ENCODE data around the gene RNF167.
A peak's percentile ranks its signal among the peaks of the same experiment; 100 is the strongest.

RNF167 gene

GRCh38 chr17:4938069-4938491, 2.0 kb upstream of the RNF167 start:
- Histone ChIP-seq H2AFZ (ENCODE audit: low read depth, low read length) (no peak overlapping the region), H3K4me3 (ENCODE audit: low read length) (no peak overlapping the region), H3K9me3 (ENCODE audit: low read length) (no peaks in the 10 kb centered on the region), H3K27me3 (ENCODE audit: insufficient read depth, low read length) (no peaks in the 10 kb centered on the region), H3K36me3 (ENCODE audit: insufficient read depth, low read length) (peaks cover 28% of the 10 kb centered on the region), H3K4me1 (ENCODE audit: insufficient read depth, low read length) (peaks cover 20% of the 10 kb centered on the region)

- Histone ChIP-seq H3K27me3 (ENCODE audit: insufficient read depth, low read length) (no peaks in the 10 kb centered on the region), H3K36me3 (ENCODE audit: insufficient read depth, low read length) (peaks cover 37% of the 10 kb centered on the region)
These were observed 1.2 kb upstream of the RNF167 start for GRCh38 chr17:4938688-4939545.

GRCh38 chr17:4939546-4939795, 597 bp upstream of the RNF167 start:
- H2AFZ ChIP-seq (ENCODE audit: low read depth, low read length): peak overlapping the region; percentile 53
- no peaks in the 10 kb centered on the region for H3K9me3 ChIP-seq (ENCODE audit: low read length)
- H3K4me1 ChIP-seq (ENCODE audit: insufficient read depth, low read length): peaks cover 20% of the 10 kb centered on the region
- no peaks in the 10 kb centered on the region for H3K27me3 ChIP-seq (ENCODE audit: insufficient read depth, low read length)
- H3K4me3 ChIP-seq (ENCODE audit: low read length): peak overlapping the region; percentile 72
- peaks cover 42% of the 10 kb centered on the region for H3K36me3 ChIP-seq (ENCODE audit: insufficient read depth, low read length)

More at GRCh38 chr17:4938688-4939545, 1.2 kb upstream of the RNF167 start:
- peaks cover 20% of the 10 kb centered on the region for H3K4me1 ChIP-seq (ENCODE audit: insufficient read depth, low read length)
- H2AFZ ChIP-seq (ENCODE audit: low read depth, low read length): peak overlapping the region; percentile 53
- H3K4me3 ChIP-seq (ENCODE audit: low read length): peak overlapping the region; percentile 72
- no peaks in the 10 kb centered on the region for H3K9me3 ChIP-seq (ENCODE audit: low read length)

GRCh38 chr17:4940555-4941318, 669 bp downstream of the RNF167 start:
- H3K36me3 ChIP-seq (ENCODE audit: insufficient read depth, low read length): peaks cover 55% of the 10 kb centered on the region
- H3K4me1 ChIP-seq (ENCODE audit: insufficient read depth, low read length): peaks cover 24% of the 10 kb centered on the region
- peak overlapping the region; percentile 72 for H3K4me3 ChIP-seq (ENCODE audit: low read length)
- H3K27me3 ChIP-seq (ENCODE audit: insufficient read depth, low read length): no peaks in the 10 kb centered on the region
- peak overlapping the region; percentile 53 for H2AFZ ChIP-seq (ENCODE audit: low read depth, low read length)
- no peaks in the 10 kb centered on the region for H3K9me3 ChIP-seq (ENCODE audit: low read length)

GRCh38 chr17:4941319-4941610, 1.2 kb downstream of the RNF167 start:
- H3K4me1 ChIP-seq (ENCODE audit: insufficient read depth, low read length): peaks cover 29% of the 10 kb centered on the region
- H3K36me3 ChIP-seq (ENCODE audit: insufficient read depth, low read length): peaks cover 60% of the 10 kb centered on the region
- peak overlapping the region; percentile 72 for H3K4me3 ChIP-seq (ENCODE audit: low read length)
- H2AFZ ChIP-seq (ENCODE audit: low read depth, low read length): no peak overlapping the region
- H3K27me3 ChIP-seq (ENCODE audit: insufficient read depth, low read length): no peaks in the 10 kb centered on the region
- H3K9me3 ChIP-seq (ENCODE audit: low read length): no peaks in the 10 kb centered on the region

GRCh38 chr17:4942760-4943508, 2.9 kb downstream of the RNF167 start:
- no peak overlapping the region for H3K4me3 ChIP-seq (ENCODE audit: low read length)
- H3K36me3 ChIP-seq (ENCODE audit: insufficient read depth, low read length): peaks cover 55% of the 10 kb centered on the region
- H3K9me3 ChIP-seq (ENCODE audit: low read length): no peaks in the 10 kb centered on the region
- peaks cover 38% of the 10 kb centered on the region for H3K4me1 ChIP-seq (ENCODE audit: insufficient read depth, low read length)
- H2AFZ ChIP-seq (ENCODE audit: low read depth, low read length): no peak overlapping the region
- H3K27me3 ChIP-seq (ENCODE audit: insufficient read depth, low read length): no peaks in the 10 kb centered on the region

GRCh38 chr17:4944163-4944553, 4.1 kb downstream of the RNF167 start:
- Histone ChIP-seq H3K27me3 (ENCODE audit: insufficient read depth, low read length) (no peaks in the 10 kb centered on the region), H3K4me1 (ENCODE audit: insufficient read depth, low read length) (peaks cover 31% of the 10 kb centered on the region), H3K4me3 (ENCODE audit: low read length) (no peak overlapping the region), H3K9me3 (ENCODE audit: low read length) (no peaks in the 10 kb centered on the region), H2AFZ (ENCODE audit: low read depth, low read length) (no peak overlapping the region), H3K36me3 (ENCODE audit: insufficient read depth, low read length) (peaks cover 50% of the 10 kb centered on the region)

GRCh38 chr17:4944554-4945175, 4.6 kb downstream of the RNF167 start:
- Histone ChIP-seq H3K4me1 (ENCODE audit: insufficient read depth, low read length) (peaks cover 29% of the 10 kb centered on the region), H3K4me3 (ENCODE audit: low read length) (no peak overlapping the region), H3K27me3 (ENCODE audit: insufficient read depth, low read length) (no peaks in the 10 kb centered on the region), H3K36me3 (ENCODE audit: insufficient read depth, low read length) (peaks cover 50% of the 10 kb centered on the region), H3K9me3 (ENCODE audit: low read length) (no peaks in the 10 kb centered on the region), H2AFZ (ENCODE audit: low read depth, low read length) (no peak overlapping the region)

GRCh38 chr17:4945176-4945943, 5.3 kb downstream of the RNF167 start:
- Histone ChIP-seq H3K27me3 (ENCODE audit: insufficient read depth, low read length) (no peaks in the 10 kb centered on the region), H3K36me3 (ENCODE audit: insufficient read depth, low read length) (peaks cover 50% of the 10 kb centered on the region), H2AFZ (ENCODE audit: low read depth, low read length) (no peak overlapping the region), H3K9me3 (ENCODE audit: low read length) (no peaks in the 10 kb centered on the region), H3K4me3 (ENCODE audit: low read length) (no peak overlapping the region), H3K4me1 (ENCODE audit: insufficient read depth, low read length) (peaks cover 30% of the 10 kb centered on the region)

- Histone ChIP-seq H3K4me1 (ENCODE audit: insufficient read depth, low read length) (peaks cover 34% of the 10 kb centered on the region), H3K36me3 (ENCODE audit: insufficient read depth, low read length) (peaks cover 50% of the 10 kb centered on the region), H3K9me3 (ENCODE audit: low read length) (no peaks in the 10 kb centered on the region), H3K27me3 (ENCODE audit: insufficient read depth, low read length) (no peaks in the 10 kb centered on the region), H3K4me3 (ENCODE audit: low read length) (no peak overlapping the region), H2AFZ (ENCODE audit: low read depth, low read length) (no peak overlapping the region)
These were observed 5.8 kb downstream of the RNF167 start for GRCh38 chr17:4945944-4946280.

GRCh38 chr17:4946312-4946976, 6.4 kb downstream of the RNF167 start:
- Histone ChIP-seq H2AFZ (ENCODE audit: low read depth, low read length) (no peak overlapping the region), H3K27me3 (ENCODE audit: insufficient read depth, low read length) (no peaks in the 10 kb centered on the region), H3K9me3 (ENCODE audit: low read length) (no peaks in the 10 kb centered on the region), H3K36me3 (ENCODE audit: insufficient read depth, low read length) (peaks cover 50% of the 10 kb centered on the region), H3K4me1 (ENCODE audit: insufficient read depth, low read length) (peaks cover 34% of the 10 kb centered on the region), H3K4me3 (ENCODE audit: low read length) (peak overlapping the region; percentile 84)

GRCh38 chr17:4947010-4947410, 6.9 kb downstream of the RNF167 start:
- H3K4me3 ChIP-seq (ENCODE audit: low read length): peak overlapping the region; percentile 84
- H3K36me3 ChIP-seq (ENCODE audit: insufficient read depth, low read length): peaks cover 48% of the 10 kb centered on the region
- no peak overlapping the region for H2AFZ ChIP-seq (ENCODE audit: low read depth, low read length)
- H3K4me1 ChIP-seq (ENCODE audit: insufficient read depth, low read length): peaks cover 37% of the 10 kb centered on the region
- no peaks in the 10 kb centered on the region for H3K27me3 ChIP-seq (ENCODE audit: insufficient read depth, low read length)
- no peaks in the 10 kb centered on the region for H3K9me3 ChIP-seq (ENCODE audit: low read length)

Measured in neuron (in vitro differentiated cells).